Transverse colon (tissue), 4 donors: ENCODE measurements around the gene ACTBL2.

Source experiments
- CTCF ChIP-seq, 5 experiments: fragments of 200-600 bp in 3 of 5; fragments of 450-650 bp in 2 of 5; sonication (generic) in 3 of 5; IDR thresholded peaks; 1 replicate in 2 of 5; 2 replicates in 3 of 5; pipeline ENCODE4 v1.5.1; 2016 to 2017; ENCODE audit warnings: antibody characterized with exemption in 5 of 5, inconsistent platforms in 3 of 5, mild to moderate bottlenecking in 2 of 5, moderate library complexity in 1 of 5
- EP300 ChIP-seq: sonication (generic); formaldehyde crosslinking; IDR thresholded peaks from one replicate; pipeline ENCODE4 v1.6.1; 2017; ENCODE audit warnings: antibody characterized with exemption, low read depth
- POLR2A ChIP-seq: fragments of 450-650 bp; IDR thresholded peaks from one replicate; pipeline ENCODE4 v1.6.1; 2016; ENCODE audit warnings: antibody characterized with exemption, mild to moderate bottlenecking, moderate library complexity
- POLR2AphosphoS5 ChIP-seq, 3 donors: sonication (generic); formaldehyde crosslinking; IDR thresholded peaks; one replicate each; pipeline ENCODE4 v1.6.1; 2016; ENCODE audit warnings: antibody characterized with exemption in 3 of 3

- TF ChIP-seq CTCF (IDR thresholded peaks at IDR 0.05), result no peak
- no peak for TF ChIP-seq POLR2AphosphoS5 (IDR thresholded peaks at IDR 0.05)
- TF ChIP-seq POLR2A, result no peak
- no peak for TF ChIP-seq EP300
Measured at GRCh38 chr5:57439601-57440000, 43.0 kb downstream of the ACTBL2 start.
